HepG2 (cell line): ENCODE measurements around the gene USP19. TPM values are rescaled to one million over a fixed set of nuclear protein-coding genes. Genes with fewer than 3 reads are reported as not detected.
A peak's percentile ranks its signal among the peaks of the same experiment; 100 is the strongest.

ENCODE experiments used
- CHD4 ChIP-seq: fragments of 200-600 bp; sonication (generic); IDR thresholded peaks from 2 replicates; pipeline ENCODE4 v1.7.0; 2017; ENCODE audit warnings: mild to moderate bottlenecking, low read length, borderline replicate concordance
- FOSL2 ChIP-seq: sonication (generic); formaldehyde crosslinking; IDR thresholded peaks from 2 replicates; pipeline ENCODE4 v1.4.0; 2020; ENCODE audit warnings: missing genetic modification reagents
- GTF3A ChIP-seq: sonication (generic); formaldehyde crosslinking; conservative IDR thresholded peaks from 2 replicates; pipeline ENCODE4 v1.4.0; 2020; ENCODE audit warnings: mild to moderate bottlenecking, missing genetic modification reagents
- HMG20B ChIP-seq: conservative IDR thresholded peaks from 2 replicates; pipeline ENCODE4 v1.6.1; 2016; ENCODE audit warnings: missing genetic modification reagents, missing compliant biosample characterization
- IRX3 ChIP-seq: sonication (generic); formaldehyde crosslinking; IDR thresholded peaks from 2 replicates; pipeline ENCODE4 v1.8.1; 2023; ENCODE audit warnings: mild to moderate bottlenecking, low read depth, missing genetic modification reagents, borderline replicate concordance
- NONO ChIP-seq, 2 experiments: fragments of 450-650 bp in 1 of 2; sonication (generic) in 1 of 2; formaldehyde crosslinking in 1 of 2; IDR thresholded peaks in 1 of 2; conservative IDR thresholded peaks in 1 of 2; 2 replicates each; pipeline versions ENCODE4 v1.6.1 to v1.8.0; 2017 to 2022; ENCODE audit warnings: mild to moderate bottlenecking in 1 of 2, missing genetic modification reagents in 1 of 2, moderate library complexity in 1 of 2
- NPAS2 ChIP-seq: sonication (generic); formaldehyde crosslinking; IDR thresholded peaks from 2 replicates; pipeline ENCODE4 v1.8.0; 2022; ENCODE audit warnings: mild to moderate bottlenecking, missing genetic modification reagents, borderline replicate concordance
- ONECUT2 ChIP-seq: sonication (generic); formaldehyde crosslinking; IDR thresholded peaks from 2 replicates; pipeline ENCODE4 v1.4.0; 2020; ENCODE audit warnings: missing genetic modification reagents
- PAWR ChIP-seq: sonication (generic); formaldehyde crosslinking; IDR thresholded peaks from 2 replicates; pipeline ENCODE4 v1.4.0; 2020; ENCODE audit warnings: missing genetic modification reagents, mild to moderate bottlenecking, borderline replicate concordance
- PRPF4 ChIP-seq: fragments of 200-400 bp; formaldehyde crosslinking; IDR thresholded peaks from 2 replicates; pipeline ENCODE4 v1.6.1; 2016; ENCODE audit warnings: low read length, low read depth; ENCODE audit not compliant: poor library complexity, severe bottlenecking
- THYN1 ChIP-seq: sonication (generic); formaldehyde crosslinking; IDR thresholded peaks from 2 replicates; pipeline ENCODE4 v1.8.1; 2023; ENCODE audit warnings: low read depth, mild to moderate bottlenecking, moderate library complexity, missing genetic modification reagents, borderline replicate concordance
- YEATS2 ChIP-seq: sonication (generic); formaldehyde crosslinking; IDR thresholded peaks from 2 replicates; pipeline ENCODE4 v1.4.0; 2020; ENCODE audit warnings: missing genetic modification reagents, borderline replicate concordance
- YY1 ChIP-seq: IDR thresholded peaks from 2 replicates; pipeline ENCODE4 v1.6.1; 2011; ENCODE audit warnings: low read length, low read depth, moderate library complexity, mild to moderate bottlenecking; ENCODE audit not compliant: insufficient read depth, insufficient replicate concordance
- ZNF207 ChIP-seq: fragments of 450-650 bp; IDR thresholded peaks from 2 replicates; pipeline ENCODE4 v1.6.1; 2016; ENCODE audit warnings: antibody characterized with exemption, borderline replicate concordance
- ZNF234 ChIP-seq: sonication (generic); formaldehyde crosslinking; conservative IDR thresholded peaks from 2 replicates; pipeline ENCODE4 v1.5.1; 2020; ENCODE audit warnings: mild to moderate bottlenecking, missing genetic modification reagents
- ZNF549 ChIP-seq: sonication (generic); formaldehyde crosslinking; IDR thresholded peaks from 2 replicates; pipeline ENCODE4 v1.5.0; 2020; ENCODE audit warnings: missing genetic modification reagents
- ZNF567 ChIP-seq: sonication (generic); formaldehyde crosslinking; IDR thresholded peaks from 2 replicates; pipeline ENCODE4 v1.8.1; 2023; ENCODE audit warnings: mild to moderate bottlenecking, missing genetic modification reagents, borderline replicate concordance
- ZNF598 ChIP-seq: sonication (generic); formaldehyde crosslinking; IDR thresholded peaks from 2 replicates; pipeline ENCODE4 v1.5.1; 2020; ENCODE audit warnings: mild to moderate bottlenecking, missing genetic modification reagents, borderline replicate concordance
- ZNF782 ChIP-seq: sonication (generic); formaldehyde crosslinking; IDR thresholded peaks from 2 replicates; pipeline ENCODE4 v1.4.0; 2020; ENCODE audit warnings: missing genetic modification reagents, mild to moderate bottlenecking, borderline replicate concordance
- polyA plus RNA-seq, 8 experiments: library from polyadenylated mRNA; depleted of rRNA in 3 of 8; stranded (reverse) in 7 of 8; unstranded in 1 of 8; fragments of >200 nt; fragmentation: Illumina TruSeq in 4 of 8; extraction: Trizol in 4 of 8; gene quantifications; 2 replicates each; pipeline versions ENCODE4 v1.2.1 to v1.2.3, GENCODE V29; 2011 to 2016; ENCODE audit warnings: low read depth in 4 of 8, missing spikeins in 1 of 8, mixed read lengths in 1 of 8; ENCODE audit not compliant: insufficient read depth in 1 of 8
- total RNA-seq, 5 experiments: library from RNA; depleted of rRNA; stranded (reverse); fragments of >200 nt; fragmentation: Illumina TruSeq; extraction: Trizol; gene quantifications; 2 replicates each; pipeline ENCODE4 v1.2.3, GENCODE V29; 2016; ENCODE audit warnings: low read depth in 1 of 5
- TF ChIP-seq, protein P1 (sequence below): sonication (generic); formaldehyde crosslinking; IDR thresholded peaks from 2 replicates; pipeline ENCODE4 v1.9.0; 2021; ENCODE audit warnings: missing genetic modification reagents, borderline replicate concordance
- TF ChIP-seq, protein P2 (sequence below): sonication (generic); formaldehyde crosslinking; IDR thresholded peaks from 2 replicates; pipeline ENCODE4 v1.4.0; 2020; ENCODE audit warnings: missing genetic modification reagents
- TF ChIP-seq, protein P3 (sequence below): sonication (generic); formaldehyde crosslinking; IDR thresholded peaks from 2 replicates; pipeline ENCODE4 v1.5.0; 2020; ENCODE audit warnings: mild to moderate bottlenecking, missing genetic modification reagents

USP19 gene
- total and polyA plus RNA-seq, 2 of the 13 experiments (the other 11 are each of a cell fraction or from before 2014, with no cell fraction given): 28.3 to 31.7 TPM

DNA sequence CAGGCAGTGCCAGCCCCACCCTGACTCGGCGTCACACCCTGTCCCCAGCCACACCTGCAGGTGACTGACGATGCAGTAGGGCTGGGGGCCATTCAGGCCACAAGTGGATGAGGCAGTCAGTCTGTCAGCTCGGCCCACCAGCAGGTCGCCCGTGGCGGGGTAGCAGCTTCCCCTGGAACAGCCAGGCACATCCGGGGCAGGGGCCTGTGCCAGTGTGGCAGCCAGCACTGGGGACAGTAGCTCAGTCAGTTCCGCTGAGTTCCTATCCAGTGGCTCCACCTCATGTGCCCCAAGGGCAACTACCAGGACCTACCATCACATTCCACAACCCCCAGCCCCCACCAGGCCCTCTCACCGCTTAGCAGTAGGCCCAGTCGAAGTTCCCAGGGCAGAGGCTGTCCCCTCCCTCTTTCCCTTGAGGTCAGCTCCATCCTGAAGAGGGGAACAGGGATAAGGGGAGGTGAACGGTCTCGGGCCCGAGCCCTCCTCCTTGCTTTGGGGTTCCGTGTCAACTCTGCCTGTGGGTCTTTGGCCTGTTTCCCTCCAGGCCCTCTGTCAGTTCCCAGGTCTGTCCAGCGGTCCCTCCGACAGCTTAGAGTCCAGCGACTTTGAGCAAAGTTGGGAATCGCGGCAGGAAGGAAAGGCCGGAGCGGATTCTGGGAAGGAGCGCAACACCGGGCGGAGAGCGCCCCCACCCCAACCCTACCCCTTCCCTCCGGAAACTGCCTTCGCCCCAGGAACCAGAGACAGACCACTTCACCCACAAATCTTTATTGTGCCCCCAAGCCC lies 12.0 kb upstream of the USP19 start, which contains the start of gene LAMB2 (continued):
- TF ChIP-seq ZNF567 (0 out of 2 replicates have a peak, but pooled peaks have one; percentile 14), YY1 (peak; percentile 68), ZNF234 (CRISPR knock-in tag) (no peak), YEATS2 (CRISPR knock-in tag) (peak; percentile 68; the same call in 1 of the 2 replicates), HMG20B (CRISPR knock-in tag) (no peak), ZNF782 (CRISPR knock-in tag) (no peak), THYN1 (CRISPR knock-in tag) (peak; percentile 65; the same call in 1 of the 2 replicates), ZNF598 (CRISPR knock-in tag) (peak; percentile 3; the same call in 1 of the 2 replicates), NONO (IDR thresholded peaks at IDR 0.05) (no peak), NONO (CRISPR knock-in tag; conservative IDR thresholded peaks at IDR 0.05) (0 out of 2 replicates have a peak, but pooled peaks have one; percentile 58), NPAS2 (CRISPR knock-in tag) (no peak), ZNF549 (no peak), PRPF4 (no peak), PAWR (0 out of 2 replicates have a peak, but pooled peaks have one; percentile 58), ONECUT2 (no peak), IRX3 (CRISPR knock-in tag) (peak; percentile 72; the same call in 1 of the 2 replicates), FOSL2 (peak; percentile 34), CHD4 (no peak), ZNF207 (no peak), GTF3A (CRISPR knock-in tag) (no peak)
- TF ChIP-seq, protein P1, sequence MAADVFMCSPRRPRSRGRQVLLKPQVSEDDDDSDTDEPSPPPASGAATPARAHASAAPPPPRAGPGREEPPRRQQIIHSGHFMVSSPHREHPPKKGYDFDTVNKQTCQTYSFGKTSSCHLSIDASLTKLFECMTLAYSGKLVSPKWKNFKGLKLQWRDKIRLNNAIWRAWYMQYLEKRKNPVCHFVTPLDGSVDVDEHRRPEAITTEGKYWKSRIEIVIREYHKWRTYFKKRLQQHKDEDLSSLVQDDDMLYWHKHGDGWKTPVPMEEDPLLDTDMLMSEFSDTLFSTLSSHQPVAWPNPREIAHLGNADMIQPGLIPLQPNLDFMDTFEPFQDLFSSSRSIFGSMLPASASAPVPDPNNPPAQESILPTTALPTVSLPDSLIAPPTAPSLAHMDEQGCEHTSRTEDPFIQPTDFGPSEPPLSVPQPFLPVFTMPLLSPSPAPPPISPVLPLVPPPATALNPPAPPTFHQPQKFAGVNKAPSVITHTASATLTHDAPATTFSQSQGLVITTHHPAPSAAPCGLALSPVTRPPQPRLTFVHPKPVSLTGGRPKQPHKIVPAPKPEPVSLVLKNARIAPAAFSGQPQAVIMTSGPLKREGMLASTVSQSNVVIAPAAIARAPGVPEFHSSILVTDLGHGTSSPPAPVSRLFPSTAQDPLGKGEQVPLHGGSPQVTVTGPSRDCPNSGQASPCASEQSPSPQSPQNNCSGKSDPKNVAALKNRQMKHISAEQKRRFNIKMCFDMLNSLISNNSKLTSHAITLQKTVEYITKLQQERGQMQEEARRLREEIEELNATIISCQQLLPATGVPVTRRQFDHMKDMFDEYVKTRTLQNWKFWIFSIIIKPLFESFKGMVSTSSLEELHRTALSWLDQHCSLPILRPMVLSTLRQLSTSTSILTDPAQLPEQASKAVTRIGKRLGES: no peak
- TF ChIP-seq, protein P2, sequence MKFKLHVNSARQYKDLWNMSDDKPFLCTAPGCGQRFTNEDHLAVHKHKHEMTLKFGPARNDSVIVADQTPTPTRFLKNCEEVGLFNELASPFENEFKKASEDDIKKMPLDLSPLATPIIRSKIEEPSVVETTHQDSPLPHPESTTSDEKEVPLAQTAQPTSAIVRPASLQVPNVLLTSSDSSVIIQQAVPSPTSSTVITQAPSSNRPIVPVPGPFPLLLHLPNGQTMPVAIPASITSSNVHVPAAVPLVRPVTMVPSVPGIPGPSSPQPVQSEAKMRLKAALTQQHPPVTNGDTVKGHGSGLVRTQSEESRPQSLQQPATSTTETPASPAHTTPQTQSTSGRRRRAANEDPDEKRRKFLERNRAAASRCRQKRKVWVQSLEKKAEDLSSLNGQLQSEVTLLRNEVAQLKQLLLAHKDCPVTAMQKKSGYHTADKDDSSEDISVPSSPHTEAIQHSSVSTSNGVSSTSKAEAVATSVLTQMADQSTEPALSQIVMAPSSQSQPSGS (CRISPR knock-in tag): no peak
- TF ChIP-seq, protein P3, sequence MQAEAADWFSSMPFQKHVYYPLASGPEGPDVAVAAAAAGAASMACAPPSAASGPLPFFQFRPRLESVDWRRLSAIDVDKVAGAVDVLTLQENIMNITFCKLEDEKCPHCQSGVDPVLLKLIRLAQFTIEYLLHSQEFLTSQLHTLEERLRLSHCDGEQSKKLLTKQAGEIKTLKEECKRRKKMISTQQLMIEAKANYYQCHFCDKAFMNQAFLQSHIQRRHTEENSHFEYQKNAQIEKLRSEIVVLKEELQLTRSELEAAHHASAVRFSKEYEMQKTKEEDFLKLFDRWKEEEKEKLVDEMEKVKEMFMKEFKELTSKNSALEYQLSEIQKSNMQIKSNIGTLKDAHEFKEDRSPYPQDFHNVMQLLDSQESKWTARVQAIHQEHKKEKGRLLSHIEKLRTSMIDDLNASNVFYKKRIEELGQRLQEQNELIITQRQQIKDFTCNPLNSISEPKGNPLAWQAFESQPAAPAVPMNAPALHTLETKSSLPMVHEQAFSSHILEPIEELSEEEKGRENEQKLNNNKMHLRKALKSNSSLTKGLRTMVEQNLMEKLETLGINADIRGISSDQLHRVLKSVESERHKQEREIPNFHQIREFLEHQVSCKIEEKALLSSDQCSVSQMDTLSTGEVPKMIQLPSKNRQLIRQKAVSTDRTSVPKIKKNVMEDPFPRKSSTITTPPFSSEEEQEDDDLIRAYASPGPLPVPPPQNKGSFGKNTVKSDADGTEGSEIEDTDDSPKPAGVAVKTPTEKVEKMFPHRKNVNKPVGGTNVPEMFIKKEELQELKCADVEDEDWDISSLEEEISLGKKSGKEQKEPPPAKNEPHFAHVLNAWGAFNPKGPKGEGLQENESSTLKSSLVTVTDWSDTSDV (CRISPR knock-in tag): no peak
